ENCODE results near the gene PTPN14.

The PTPN14 gene

GRCh38 chr1:214532070-214532469 is 19.3 kb downstream of the PTPN14 start:
- TF ChIP-seq ZFP69B (tag by site-specific recombination; IDR thresholded peaks at IDR 0.05) (no peak), REST (tag by site-specific recombination; IDR thresholded peaks at IDR 0.05) (0 out of 2 replicates have a peak, but pooled peaks have one; percentile 24)
- H3K27ac ChIP-seq (ENCODE audit: extremely low read depth, low read depth, low read length) = no peak overlapping the region
- H3K4me1 ChIP-seq (ENCODE audit: control insufficient read depth, insufficient read depth, low read length) = peaks cover 7% of the 10 kb centered on the region; the same call in 1 of the 2 replicates
- CTCF ChIA-PET = no interaction called here
- H3K36me3 ChIP-seq (ENCODE audit: control insufficient read depth in 2 of 2, insufficient read depth in 1 of 2, low read length in 2 of 2) = peaks cover 0 to 5% of the 10 kb centered on the region in 2 experiments; a peak in 1 of 3 replicates
- no peak overlapping the region for H3K4me3 ChIP-seq (ENCODE audit: low read depth, low read length)
- POLR2A ChIA-PET = no interaction called here
- no peaks in the 10 kb centered on the region for H3K9me3 ChIP-seq (ENCODE audit: control insufficient read depth, insufficient read depth, low read depth, low read length)

- H3K4me3 ChIP-seq (ENCODE audit: low read depth, low read length) = no peak overlapping the region
- peaks cover 24% of the 10 kb centered on the region for H3K4me1 ChIP-seq (ENCODE audit: control insufficient read depth, insufficient read depth, low read length)
- no peaks in the 10 kb centered on the region for H3K9me3 ChIP-seq (ENCODE audit: control insufficient read depth, insufficient read depth, low read depth, low read length)
- CTCF ChIA-PET = no interaction called here
- H3K27ac ChIP-seq (ENCODE audit: extremely low read depth, low read depth, low read length) = no peak overlapping the region
- POLR2A ChIA-PET = no interaction called here
- H3K36me3 ChIP-seq (ENCODE audit: control insufficient read depth in 2 of 2, insufficient read depth in 1 of 2, low read length in 2 of 2) = no peaks in the 10 kb centered on the region
- TF ChIP-seq ZNF2 (tag by site-specific recombination; IDR thresholded peaks at IDR 0.05) (no peak), PRDM2 (tag by site-specific recombination; IDR thresholded peaks at IDR 0.05; ENCODE audit: borderline replicate concordance) (no peak), MZF1 (tag by site-specific recombination; IDR thresholded peaks at IDR 0.05; ENCODE audit: borderline replicate concordance) (peak; percentile 35; the same call in 1 of the 2 replicates), SCRT1 (tag by site-specific recombination; IDR thresholded peaks at IDR 0.05; ENCODE audit: borderline replicate concordance) (0 out of 2 replicates have a peak, but pooled peaks have one; percentile 30), ZNF837 (tag by site-specific recombination; IDR thresholded peaks at IDR 0.05) (no peak), ZNF549 (tag by site-specific recombination; IDR thresholded peaks at IDR 0.05) (no peak), ZNF513 (tag by site-specific recombination; IDR thresholded peaks at IDR 0.05) (no peak), GLIS2 (tag by site-specific recombination; IDR thresholded peaks at IDR 0.05) (no peak), ZNF514 (tag by site-specific recombination; IDR thresholded peaks at IDR 0.05) (no peak), ZNF510 (tag by site-specific recombination; IDR thresholded peaks at IDR 0.05; ENCODE audit: insufficient replicate concordance) (no peak), ZNF341 (tag by site-specific recombination; IDR thresholded peaks at IDR 0.05; ENCODE audit: low read depth) (no peak), ZNF335 (tag by site-specific recombination; conservative IDR thresholded peaks at IDR 0.05) (no peak), ZNF169 (tag by site-specific recombination; IDR thresholded peaks at IDR 0.05) (no peak), HIC1 (tag by site-specific recombination; IDR thresholded peaks at IDR 0.05) (no peak), PRDM6 (tag by site-specific recombination; IDR thresholded peaks at IDR 0.05) (peak; percentile 60), SALL2 (tag by site-specific recombination; IDR thresholded peaks at IDR 0.05; ENCODE audit: borderline replicate concordance) (no peak)
Observed at GRCh38 chr1:214525535-214526019, 25.8 kb downstream of the PTPN14 start.

Data from HEK293 (cell line).